Cerebellar cortex (tissue), 1 donor: ENCODE data around the gene HAUS7.
"Not testable (repeated sequence)": the region's sequence is repeated elsewhere in the genome, so short reads cannot be mapped to it uniquely, and the experiment has no call there.

Experiments
- DNase-seq: peaks from one replicate; pipeline ENCODE4 v3.0.0-alpha.2; 2015; ENCODE audit warnings: low spot score

HAUS7 gene

GRCh38 chrX:153408871-153409351, 61.5 kb downstream of the HAUS7 start:
- no peak for DNase-seq

GRCh38 chrX:153408221-153408721, 62.1 kb downstream of the HAUS7 start:
- DNase-seq = no peak

- DNase-seq = no peak
These were observed 62.6 kb downstream of the HAUS7 start for GRCh38 chrX:153407736-153408135.

- no peak for DNase-seq
These were observed 63.5 kb downstream of the HAUS7 start for GRCh38 chrX:153406903-153407302.

GRCh38 chrX:153406011-153406410, 64.4 kb downstream of the HAUS7 start:
- no peak for DNase-seq

- DNase-seq = no peak
These were observed 65.0 kb downstream of the HAUS7 start for GRCh38 chrX:153405426-153405825.

- not testable (repeated sequence) for DNase-seq
These were observed 66.0 kb downstream of the HAUS7 start for GRCh38 chrX:153404333-153404732.

GRCh38 chrX:153401133-153401764, 69.1 kb downstream of the HAUS7 start, which contains the start of gene PNMA6E:
PNMA6E (minus strand) TSS chrX:153401350; CDS start chrX:153398849, 2,501 bp downstream.
- DNase-seq = no peak

GRCh38 chrX:153400146-153401132, 69.9 kb downstream of the HAUS7 start:
- no peak for DNase-seq

- no peak for DNase-seq
These were observed 72.0 kb downstream of the HAUS7 start for GRCh38 chrX:153398275-153398960.
